Ovary (tissue), 9 donors: ENCODE results near the gene ESYT2. TPM values are rescaled to one million over a fixed set of nuclear protein-coding genes. Genes with fewer than 3 reads are reported as not detected.

ENCODE experiments used
- DNase-seq, 5 donors: peaks; one replicate each; pipeline ENCODE4 v3.0.0-alpha.2; 2019 to 2020
- H3K27ac ChIP-seq, 2 donors: fragments of 200-600 bp; one replicate each; pipeline versions ENCODE4 v1.5.1 to v1.8.0; 2019 to 2022
- H3K27me3 ChIP-seq: fragments of 200-600 bp; one replicate; pipeline ENCODE4 v1.8.0; 2022
- H3K36me3 ChIP-seq: fragments of 200-600 bp; sonication (generic); one replicate; pipeline ENCODE4 v1.5.1; 2019
- H3K4me1 ChIP-seq: one replicate; pipeline ENCODE4 v1.8.1; 2013; ENCODE audit warnings: mild to moderate bottlenecking, moderate library complexity; ENCODE audit not compliant: insufficient read depth
- H3K4me3 ChIP-seq: fragments of 200-600 bp; sonication (generic); one replicate; pipeline ENCODE4 v1.5.1; 2017
- H3K9me3 ChIP-seq, 2 donors: fragments of 200-600 bp in 1 of 2; sonication (generic) in 1 of 2; one replicate each; pipeline versions ENCODE4 v1.5.1 to v1.8.1; 2013 to 2019; ENCODE audit warnings: mild to moderate bottlenecking in 1 of 2, moderate library complexity in 1 of 2
- EP300 ChIP-seq: sonication (generic); formaldehyde crosslinking; IDR thresholded peaks from one replicate; pipeline ENCODE4 v1.6.1; 2017; ENCODE audit warnings: antibody characterized with exemption
- POLR2A ChIP-seq: fragments of 450-650 bp; IDR thresholded peaks from one replicate; pipeline ENCODE4 v1.6.1; 2017; ENCODE audit warnings: antibody characterized with exemption, mild to moderate bottlenecking, moderate library complexity
- WGBS, 3 donors: extraction: QIAGEN DNeasy Blood & Tissue Kit in 1 of 3; methylation state at CpG; one replicate each; pipeline versions ENCODE4 v1.1.5 to v1.1.7; 2013 to 2017; 5-methylcytosine and 5-hydroxymethylcytosine counted together
- intact Hi-C, 4 donors: fragments of 100-400 bp; cut with DNase I; formaldehyde crosslinking; loops; one replicate each; pipeline versions ENCODE4 v1.11.0 to v1.15.1; 2022 to 2023
- polyA plus RNA-seq, 2 donors: library from polyadenylated mRNA; stranded (reverse); fragments of 200-250 nt in 1 of 2; fragments of 350-450 nt in 1 of 2; fragmentation: Illumina TruSeq in 1 of 2; extraction: RNeasy Lipid Tissue Mini Kit (QIAGEN cat#74804) in 1 of 2; gene quantifications; one replicate each; pipeline ENCODE4 v1.2.3, GENCODE V29; 2013 to 2014
- total RNA-seq, 7 donors: library from RNA; depleted of rRNA in 2 of 7; stranded (reverse); fragments of >200 nt in 2 of 7; fragmentation: NEBNext Ultra II Directional in 3 of 7; extraction: Animal tissue kit (Norgen Biotek cat#: 25700) in 3 of 7; gene quantifications; one replicate each; pipeline versions ENCODE4 v1.1.0 to v1.2.4, GENCODE V29; 2016 to 2023
- TF ChIP-seq, protein P1 (sequence below), 3 donors: fragments of 450-650 bp in 2 of 3; fragments of 200-600 bp in 1 of 3; IDR thresholded peaks; one replicate each; pipeline versions ENCODE4 v1.5.1 to v1.8.0; 2016 to 2022; ENCODE audit warnings: antibody characterized with exemption in 3 of 3, mild to moderate bottlenecking in 1 of 3
- donor health status: DM: no; HTN: no; CAD: no; lungs with moderate emphysema.
- donor health status: DM: no; HTN: no; CAD: no.
- donor health status: Bipolar disorder and iron deficiency.
- donor health status: DM: yes; HTN: yes; CAD: no.
- donor health status: DM: no; HTN: no; CAD: no.
- donor health status: DM: yes; HTN: yes; CAD: no.

The ESYT2 gene
- total and polyA plus RNA-seq, 9 donors = 42.7 to 147 (median 91.6) TPM

DNA sequence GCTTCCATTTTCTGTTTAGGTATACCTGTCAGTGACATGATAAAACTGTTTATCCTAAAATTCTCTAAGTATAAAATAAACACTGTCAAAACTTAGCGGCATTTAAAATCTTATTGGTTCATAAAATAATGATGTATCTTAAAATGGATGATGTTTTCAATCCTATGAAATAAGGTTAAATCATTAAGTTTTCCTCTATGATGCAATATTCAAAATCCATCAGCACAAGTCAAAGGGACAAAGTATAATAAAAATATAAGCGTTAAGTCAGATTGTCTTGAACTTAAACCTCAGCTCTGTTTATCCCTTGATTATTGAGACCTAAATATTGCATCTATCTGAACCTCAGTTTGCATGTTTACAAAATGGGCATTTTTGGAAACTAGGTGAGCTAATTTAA lies 78.1 kb downstream of the ESYT2 start:
- TF ChIP-seq EP300 (no peak), POLR2A (no peak)
- TF ChIP-seq, protein P1, sequence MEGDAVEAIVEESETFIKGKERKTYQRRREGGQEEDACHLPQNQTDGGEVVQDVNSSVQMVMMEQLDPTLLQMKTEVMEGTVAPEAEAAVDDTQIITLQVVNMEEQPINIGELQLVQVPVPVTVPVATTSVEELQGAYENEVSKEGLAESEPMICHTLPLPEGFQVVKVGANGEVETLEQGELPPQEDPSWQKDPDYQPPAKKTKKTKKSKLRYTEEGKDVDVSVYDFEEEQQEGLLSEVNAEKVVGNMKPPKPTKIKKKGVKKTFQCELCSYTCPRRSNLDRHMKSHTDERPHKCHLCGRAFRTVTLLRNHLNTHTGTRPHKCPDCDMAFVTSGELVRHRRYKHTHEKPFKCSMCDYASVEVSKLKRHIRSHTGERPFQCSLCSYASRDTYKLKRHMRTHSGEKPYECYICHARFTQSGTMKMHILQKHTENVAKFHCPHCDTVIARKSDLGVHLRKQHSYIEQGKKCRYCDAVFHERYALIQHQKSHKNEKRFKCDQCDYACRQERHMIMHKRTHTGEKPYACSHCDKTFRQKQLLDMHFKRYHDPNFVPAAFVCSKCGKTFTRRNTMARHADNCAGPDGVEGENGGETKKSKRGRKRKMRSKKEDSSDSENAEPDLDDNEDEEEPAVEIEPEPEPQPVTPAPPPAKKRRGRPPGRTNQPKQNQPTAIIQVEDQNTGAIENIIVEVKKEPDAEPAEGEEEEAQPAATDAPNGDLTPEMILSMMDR (IDR thresholded peaks at IDR 0.05) = no peak
- Histone ChIP-seq H3K4me1 (peaks cover 3% of the 10 kb centered on the region), H3K27me3 (no peaks in the 10 kb centered on the region), H3K9me3 (no peaks in the 10 kb centered on the region), H3K36me3 (no peaks in the 10 kb centered on the region), H3K4me3 (no peak overlapping the region), H3K27ac (no peak overlapping the region)
- intact Hi-C loops = no loop called here
- DNase-seq = no peak
- WGBS, 3 donors = 94 to 98% (median 96%) methylated on average over 2 of the region's 2 CpGs

DNA sequence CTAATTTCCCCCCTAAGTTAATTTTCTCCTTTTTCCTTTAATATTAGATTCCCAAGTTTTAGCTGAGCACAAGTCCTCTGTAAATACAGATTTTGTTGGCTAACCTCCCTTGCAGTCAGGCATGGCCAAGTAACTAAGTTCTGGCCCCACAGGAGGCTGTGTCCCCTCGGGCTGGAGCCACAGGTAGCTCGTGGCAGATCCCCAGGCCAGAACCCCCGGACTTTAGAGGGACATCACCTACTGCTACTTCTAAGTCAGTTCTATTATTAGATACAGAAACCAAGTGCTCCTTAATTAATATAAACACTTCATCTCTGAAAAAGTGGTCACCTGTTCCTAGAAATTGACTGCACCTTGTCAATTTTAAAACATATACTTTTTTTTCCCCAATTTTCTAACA lies 78.6 kb downstream of the ESYT2 start:
- Histone ChIP-seq H3K9me3 (no peaks in the 10 kb centered on the region), H3K36me3 (no peaks in the 10 kb centered on the region), H3K4me3 (no peak overlapping the region), H3K27me3 (no peaks in the 10 kb centered on the region), H3K4me1 (peaks cover 3% of the 10 kb centered on the region), H3K27ac (no peak overlapping the region)
- no peak for DNase-seq
- intact Hi-C loops = no loop called here
- 87 to 94% (median 90%) methylated on average over 3 of the region's 3 CpGs for WGBS, 3 donors
- TF ChIP-seq POLR2A (no peak), EP300 (no peak)
- TF ChIP-seq, protein P1 (IDR thresholded peaks at IDR 0.05) = no peak

DNA sequence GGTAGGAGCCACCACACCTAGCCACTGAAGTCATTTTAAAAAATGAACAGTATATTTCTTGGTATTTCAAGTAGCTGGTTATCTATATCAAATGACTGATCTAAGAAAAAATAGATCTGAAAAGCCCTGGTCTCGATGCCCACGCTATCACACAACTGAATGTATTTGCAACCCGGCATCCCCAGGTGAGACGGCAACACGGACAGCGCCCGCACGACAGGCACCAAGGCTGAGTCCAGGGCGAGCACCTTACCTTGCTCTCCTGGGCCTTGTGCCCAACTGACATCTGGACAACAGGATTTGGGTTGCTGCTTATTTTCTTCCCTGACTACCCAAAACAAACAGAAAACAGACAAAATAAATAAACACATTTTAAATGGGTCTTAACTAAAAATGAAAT lies 79.9 kb downstream of the ESYT2 start:
- Histone ChIP-seq H3K9me3 (no peaks in the 10 kb centered on the region), H3K27ac (no peak overlapping the region), H3K36me3 (no peaks in the 10 kb centered on the region), H3K27me3 (no peaks in the 10 kb centered on the region), H3K4me1 (peaks cover 3% of the 10 kb centered on the region), H3K4me3 (no peak overlapping the region)
- intact Hi-C loops = no loop called here
- whole genome bisulfite sequencing, 3 donors = 90 to 94% (median 92%) methylated on average over 9 of the region's 9 CpGs
- TF ChIP-seq POLR2A = no peak
- DNase-seq = no peak

DNA sequence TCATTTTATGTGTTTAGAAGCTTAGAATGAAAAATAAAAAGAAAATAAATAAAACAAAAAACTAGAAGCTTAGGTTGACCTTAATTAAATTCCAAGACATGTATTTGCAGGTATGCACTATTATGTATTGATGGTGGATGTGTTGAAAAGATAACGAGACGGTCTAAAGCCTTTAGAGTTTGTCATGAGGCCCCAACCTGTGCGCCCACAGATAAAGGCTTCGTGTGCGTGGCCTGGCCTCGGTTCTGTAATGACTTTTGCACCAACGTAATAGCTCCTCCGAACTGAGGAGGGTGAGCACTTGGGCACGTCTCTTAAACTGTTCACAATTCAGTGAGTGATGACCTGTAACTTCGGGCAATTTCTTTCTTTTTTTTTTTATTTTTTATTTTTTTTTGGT lies 81.0 kb downstream of the ESYT2 start:
- no peaks in the 10 kb centered on the region for H3K27me3 ChIP-seq
- no peak overlapping the region for H3K4me3 ChIP-seq
- intact Hi-C loops = no loop called here
- H3K27ac ChIP-seq = no peak overlapping the region
- 82 to 91% (median 89%) methylated on average over 10 of the region's 10 CpGs for WGBS, 3 donors
- H3K4me1 ChIP-seq = peaks cover 3% of the 10 kb centered on the region
- DNase-seq = no peak
- H3K9me3 ChIP-seq = no peaks in the 10 kb centered on the region
- TF ChIP-seq EP300 (no peak), POLR2A (no peak)
- TF ChIP-seq, protein P1 (IDR thresholded peaks at IDR 0.05) = no peak
- H3K36me3 ChIP-seq = no peaks in the 10 kb centered on the region

DNA sequence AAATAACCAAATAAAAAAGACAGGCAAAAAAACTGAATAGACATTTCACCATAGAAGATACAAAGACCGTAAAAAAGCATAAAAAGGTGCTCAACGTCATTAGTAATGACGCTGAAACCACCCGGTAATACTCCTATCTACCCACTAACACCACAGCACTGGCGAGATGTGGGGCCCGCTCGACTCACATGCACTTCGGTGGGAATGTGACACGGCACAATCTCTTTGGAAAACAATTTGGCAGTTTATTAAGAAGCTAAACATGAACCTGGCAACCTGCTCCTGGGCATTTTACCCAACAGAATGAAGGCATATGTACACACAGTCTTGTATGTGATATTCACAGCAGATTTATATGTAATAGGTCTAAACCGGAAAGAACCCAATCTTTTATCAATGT lies 81.9 kb downstream of the ESYT2 start:
- 90 to 94% (median 94%) methylated on average over 10 of the region's 10 CpGs for WGBS, 3 donors
- DNase-seq = no peak
- Histone ChIP-seq H3K4me1 (peaks cover 3% of the 10 kb centered on the region), H3K9me3 (no peaks in the 10 kb centered on the region), H3K27me3 (no peaks in the 10 kb centered on the region), H3K27ac (no peak overlapping the region), H3K36me3 (no peaks in the 10 kb centered on the region), H3K4me3 (no peak overlapping the region)
- TF ChIP-seq POLR2A = no peak
- no peak for TF ChIP-seq EP300
- TF ChIP-seq, protein P1 (IDR thresholded peaks at IDR 0.05) = no peak
- intact Hi-C loops = no loop called here
